Cardiac muscle cell (in vitro differentiated cells and primary cell): Measurements from ENCODE around the gene PANK4. TPM values are rescaled to one million over a fixed set of nuclear protein-coding genes. Genes with fewer than 3 reads are reported as not detected.

Experiments
- DNase-seq, 2 donors: peaks; one replicate each; pipeline versions ENCODE4 v3.0.0 to v3.0.0-alpha.2; 2010 to 2017; ENCODE audit warnings: low read depth in 1 of 2, low spot score in 1 of 2
- H3K27ac ChIP-seq: fragments of 200-600 bp; sonication (generic); 2 replicates; pipeline ENCODE4 v1.5.1; 2016
- H3K27me3 ChIP-seq: fragments of 200-600 bp; sonication (generic); 2 replicates; pipeline ENCODE4 v1.6.0; 2016; ENCODE audit warnings: control low read depth
- H3K36me3 ChIP-seq: fragments of 200-600 bp; sonication (generic); 2 replicates; pipeline ENCODE4 v1.5.1; 2016; ENCODE audit warnings: control low read depth
- H3K4me1 ChIP-seq: fragments of 200-600 bp; sonication (generic); 2 replicates; pipeline ENCODE4 v1.8.1; 2017; ENCODE audit warnings: low read depth, mild to moderate bottlenecking, mixed run types
- H3K4me3 ChIP-seq: fragments of 200-600 bp; sonication (generic); 2 replicates; pipeline ENCODE4 v1.5.1; 2016; ENCODE audit warnings: mild to moderate bottlenecking
- H3K9me3 ChIP-seq: fragments of 200-600 bp; sonication (generic); 2 replicates; pipeline ENCODE4 v1.5.1; 2017; ENCODE audit warnings: low read depth, mild to moderate bottlenecking, control low read depth
- polyA plus RNA-seq: library from polyadenylated mRNA; unstranded; fragments of >200 nt; fragmentation: Nextera tagmentation; extraction: Ambion mirVana; gene quantifications from 2 replicates; pipeline ENCODE4 v1.2.1, GENCODE V29; 2016
- total RNA-seq: library from RNA; depleted of rRNA; stranded (reverse); fragments of >200 nt; gene quantifications from 2 replicates; pipeline ENCODE4 v1.2.3, GENCODE V29; 2016
- TF ChIP-seq, protein P1 (sequence below): IDR thresholded peaks from 2 replicates; pipeline ENCODE4 v1.5.1; 2012; ENCODE audit warnings: low read depth, mild to moderate bottlenecking, low read length

Gene PANK4
- total and polyA plus RNA-seq, 2 experiments from 2014 or later, result 44.5 to 63.2 TPM

- peaks cover 80% of the 10 kb centered on the region for H3K27me3 ChIP-seq
- no peak within 1 kb of the TSS for H3K27ac ChIP-seq
- TF ChIP-seq, protein P1, sequence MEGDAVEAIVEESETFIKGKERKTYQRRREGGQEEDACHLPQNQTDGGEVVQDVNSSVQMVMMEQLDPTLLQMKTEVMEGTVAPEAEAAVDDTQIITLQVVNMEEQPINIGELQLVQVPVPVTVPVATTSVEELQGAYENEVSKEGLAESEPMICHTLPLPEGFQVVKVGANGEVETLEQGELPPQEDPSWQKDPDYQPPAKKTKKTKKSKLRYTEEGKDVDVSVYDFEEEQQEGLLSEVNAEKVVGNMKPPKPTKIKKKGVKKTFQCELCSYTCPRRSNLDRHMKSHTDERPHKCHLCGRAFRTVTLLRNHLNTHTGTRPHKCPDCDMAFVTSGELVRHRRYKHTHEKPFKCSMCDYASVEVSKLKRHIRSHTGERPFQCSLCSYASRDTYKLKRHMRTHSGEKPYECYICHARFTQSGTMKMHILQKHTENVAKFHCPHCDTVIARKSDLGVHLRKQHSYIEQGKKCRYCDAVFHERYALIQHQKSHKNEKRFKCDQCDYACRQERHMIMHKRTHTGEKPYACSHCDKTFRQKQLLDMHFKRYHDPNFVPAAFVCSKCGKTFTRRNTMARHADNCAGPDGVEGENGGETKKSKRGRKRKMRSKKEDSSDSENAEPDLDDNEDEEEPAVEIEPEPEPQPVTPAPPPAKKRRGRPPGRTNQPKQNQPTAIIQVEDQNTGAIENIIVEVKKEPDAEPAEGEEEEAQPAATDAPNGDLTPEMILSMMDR, result no peak
- peak in 1 of 2 donors; percentile 70 for DNase-seq
- H3K36me3 ChIP-seq, result no peaks in the 10 kb centered on the region
- H3K4me1 ChIP-seq, result peaks cover 7% of the 10 kb centered on the region
- H3K4me3 ChIP-seq, result peak within 1 kb of the TSS; percentile 20
- no peaks in the 10 kb centered on the region for H3K9me3 ChIP-seq
Observed at GRCh38 chr1:2529784-2530512, 3.6 kb upstream of the PANK4 start, which contains the start of gene HES5. Gene HES5, minus strand, starts transcription at chr1:2530263. Its CDS starts 99 bp downstream, at chr1:2530164.

GRCh38 chr1:2528966-2529783, 2.8 kb upstream of the PANK4 start:
- Histone ChIP-seq H3K27me3 (peaks cover 72% of the 10 kb centered on the region), H3K27ac (no peak overlapping the region), H3K36me3 (no peaks in the 10 kb centered on the region), H3K4me1 (peaks cover 13% of the 10 kb centered on the region), H3K4me3 (peak overlapping the region; percentile 20), H3K9me3 (no peaks in the 10 kb centered on the region)
- DNase-seq, result peak in 1 of 2 donors; percentile 73
- TF ChIP-seq, protein P1, result no peak

DNA sequence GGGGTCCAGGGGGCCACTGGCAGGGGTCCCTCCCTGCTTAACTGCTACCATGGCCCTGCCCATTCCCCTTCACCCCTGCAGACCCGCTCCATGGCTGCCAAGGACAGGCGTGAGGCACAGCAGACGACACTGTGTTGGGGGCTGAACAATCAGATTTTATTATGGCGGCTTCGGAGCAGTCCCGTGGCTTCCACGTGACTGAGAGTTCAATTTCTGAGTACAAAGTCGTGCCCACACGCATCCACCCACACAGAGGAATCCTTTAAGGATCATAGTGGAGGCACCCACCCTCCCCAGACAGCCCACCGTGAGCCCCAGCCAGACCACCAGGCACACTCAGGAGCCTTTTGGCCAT, 2.2 kb upstream of the PANK4 start:
- no peak overlapping the region for H3K4me3 ChIP-seq
- peaks cover 66% of the 10 kb centered on the region for H3K27me3 ChIP-seq
- peaks cover 18% of the 10 kb centered on the region for H3K4me1 ChIP-seq

DNA sequence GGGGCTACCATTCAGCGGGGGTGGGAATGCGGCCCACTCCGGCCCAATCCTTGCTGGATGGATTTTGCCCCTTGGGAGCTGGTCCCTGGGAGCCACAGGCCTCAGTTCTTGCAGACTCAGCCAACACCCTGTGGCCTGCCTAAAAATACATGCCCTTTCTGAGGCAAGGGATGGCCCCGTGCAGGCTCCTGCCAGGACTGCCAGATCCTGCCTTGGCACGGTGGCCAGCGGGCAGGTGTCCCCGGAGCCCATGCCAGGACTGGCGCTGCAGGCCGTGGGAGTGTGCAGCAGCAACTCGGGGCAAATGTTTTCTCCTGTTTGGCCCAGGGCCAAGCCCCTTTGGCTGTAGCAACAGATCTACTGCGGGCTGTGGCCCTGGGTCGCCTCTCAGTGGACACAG, 1.6 kb upstream of the PANK4 start:
- Histone ChIP-seq H3K27me3 (peaks cover 61% of the 10 kb centered on the region), H3K4me1 (peaks cover 18% of the 10 kb centered on the region), H3K4me3 (no peak overlapping the region), H3K36me3 (no peaks in the 10 kb centered on the region), H3K9me3 (no peaks in the 10 kb centered on the region), H3K27ac (no peak overlapping the region)
- TF ChIP-seq, protein P1, result no peak
- DNase-seq, result no peak

More for the DNA sequence above, 2.2 kb upstream of the PANK4 start:
- TF ChIP-seq, protein P1, result no peak
- H3K9me3 ChIP-seq, result no peaks in the 10 kb centered on the region
- no peak for DNase-seq
- no peaks in the 10 kb centered on the region for H3K36me3 ChIP-seq
- H3K27ac ChIP-seq, result no peak overlapping the region

DNA sequence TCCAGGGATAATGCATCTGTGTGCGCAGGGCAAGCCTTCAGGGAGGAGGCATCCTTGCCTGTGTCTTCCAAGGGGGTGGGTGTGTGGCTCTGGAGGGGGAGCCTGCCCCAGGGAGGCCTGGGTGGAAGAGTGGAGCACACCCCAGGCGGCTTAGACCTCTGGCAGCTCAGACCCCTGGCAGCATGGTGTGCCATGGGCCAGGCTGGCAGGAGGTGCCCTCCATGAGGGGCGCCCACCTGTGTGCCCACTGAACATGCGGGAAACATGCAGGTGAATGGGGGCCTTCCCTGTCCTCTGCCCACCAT, 1.1 kb upstream of the PANK4 start:
- peaks cover 18% of the 10 kb centered on the region for H3K4me1 ChIP-seq
- TF ChIP-seq, protein P1, result no peak
- no peaks in the 10 kb centered on the region for H3K36me3 ChIP-seq
- no peak overlapping the region for H3K4me3 ChIP-seq
- H3K27ac ChIP-seq, result no peak overlapping the region
- no peaks in the 10 kb centered on the region for H3K9me3 ChIP-seq
- peaks cover 56% of the 10 kb centered on the region for H3K27me3 ChIP-seq
- no peak for DNase-seq
